ENCODE measurements around the gene ATP6AP1. TPM values are rescaled to one million over a fixed set of nuclear protein-coding genes. Genes with fewer than 3 reads are reported as not detected.

The ATP6AP1 gene
- total and polyA plus RNA-seq, 2 of the 13 experiments (the other 11 are each of a cell fraction or from before 2014, with no cell fraction given), result 56.7 to 110 TPM

DNA sequence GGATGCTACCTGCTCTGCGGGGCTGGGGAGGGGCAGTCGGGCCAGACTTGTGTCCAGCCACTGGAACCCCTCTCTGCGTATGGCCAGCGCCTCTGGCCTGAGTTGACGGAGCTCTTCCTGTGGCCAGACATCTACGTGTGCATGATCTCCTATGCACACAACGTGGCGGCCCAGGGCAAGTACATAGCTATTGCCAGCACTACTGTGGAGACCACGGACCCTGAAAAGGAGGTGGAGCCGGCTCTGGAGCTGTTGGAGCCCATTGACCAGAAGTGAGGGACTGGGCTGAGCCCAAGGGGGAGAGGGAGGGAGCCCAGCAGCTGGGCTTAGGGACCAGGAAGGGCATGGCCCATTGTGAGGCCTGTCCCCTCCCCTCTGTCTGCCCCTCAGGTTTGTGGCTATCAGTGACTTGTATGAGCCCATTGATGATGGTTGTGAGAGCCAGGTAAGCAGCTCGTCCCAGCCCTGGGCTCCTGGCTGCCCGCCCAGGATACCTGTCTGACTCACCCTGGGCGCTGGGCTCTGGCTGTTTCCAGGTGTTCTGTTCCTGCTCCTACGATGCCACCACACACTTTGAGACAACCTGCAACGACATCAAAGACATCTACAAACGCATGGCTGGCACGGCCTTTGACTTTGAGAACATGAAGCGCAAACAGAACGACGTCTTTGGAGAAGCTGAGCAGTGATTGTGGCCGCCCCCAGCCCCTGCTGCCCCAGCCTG is 13.7 kb downstream of the ATP6AP1 start:
- TF ChIP-seq, protein P1, sequence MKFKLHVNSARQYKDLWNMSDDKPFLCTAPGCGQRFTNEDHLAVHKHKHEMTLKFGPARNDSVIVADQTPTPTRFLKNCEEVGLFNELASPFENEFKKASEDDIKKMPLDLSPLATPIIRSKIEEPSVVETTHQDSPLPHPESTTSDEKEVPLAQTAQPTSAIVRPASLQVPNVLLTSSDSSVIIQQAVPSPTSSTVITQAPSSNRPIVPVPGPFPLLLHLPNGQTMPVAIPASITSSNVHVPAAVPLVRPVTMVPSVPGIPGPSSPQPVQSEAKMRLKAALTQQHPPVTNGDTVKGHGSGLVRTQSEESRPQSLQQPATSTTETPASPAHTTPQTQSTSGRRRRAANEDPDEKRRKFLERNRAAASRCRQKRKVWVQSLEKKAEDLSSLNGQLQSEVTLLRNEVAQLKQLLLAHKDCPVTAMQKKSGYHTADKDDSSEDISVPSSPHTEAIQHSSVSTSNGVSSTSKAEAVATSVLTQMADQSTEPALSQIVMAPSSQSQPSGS (CRISPR knock-in tag; IDR thresholded peaks at IDR 0.05), result no peak
- TF ChIP-seq, protein P2, sequence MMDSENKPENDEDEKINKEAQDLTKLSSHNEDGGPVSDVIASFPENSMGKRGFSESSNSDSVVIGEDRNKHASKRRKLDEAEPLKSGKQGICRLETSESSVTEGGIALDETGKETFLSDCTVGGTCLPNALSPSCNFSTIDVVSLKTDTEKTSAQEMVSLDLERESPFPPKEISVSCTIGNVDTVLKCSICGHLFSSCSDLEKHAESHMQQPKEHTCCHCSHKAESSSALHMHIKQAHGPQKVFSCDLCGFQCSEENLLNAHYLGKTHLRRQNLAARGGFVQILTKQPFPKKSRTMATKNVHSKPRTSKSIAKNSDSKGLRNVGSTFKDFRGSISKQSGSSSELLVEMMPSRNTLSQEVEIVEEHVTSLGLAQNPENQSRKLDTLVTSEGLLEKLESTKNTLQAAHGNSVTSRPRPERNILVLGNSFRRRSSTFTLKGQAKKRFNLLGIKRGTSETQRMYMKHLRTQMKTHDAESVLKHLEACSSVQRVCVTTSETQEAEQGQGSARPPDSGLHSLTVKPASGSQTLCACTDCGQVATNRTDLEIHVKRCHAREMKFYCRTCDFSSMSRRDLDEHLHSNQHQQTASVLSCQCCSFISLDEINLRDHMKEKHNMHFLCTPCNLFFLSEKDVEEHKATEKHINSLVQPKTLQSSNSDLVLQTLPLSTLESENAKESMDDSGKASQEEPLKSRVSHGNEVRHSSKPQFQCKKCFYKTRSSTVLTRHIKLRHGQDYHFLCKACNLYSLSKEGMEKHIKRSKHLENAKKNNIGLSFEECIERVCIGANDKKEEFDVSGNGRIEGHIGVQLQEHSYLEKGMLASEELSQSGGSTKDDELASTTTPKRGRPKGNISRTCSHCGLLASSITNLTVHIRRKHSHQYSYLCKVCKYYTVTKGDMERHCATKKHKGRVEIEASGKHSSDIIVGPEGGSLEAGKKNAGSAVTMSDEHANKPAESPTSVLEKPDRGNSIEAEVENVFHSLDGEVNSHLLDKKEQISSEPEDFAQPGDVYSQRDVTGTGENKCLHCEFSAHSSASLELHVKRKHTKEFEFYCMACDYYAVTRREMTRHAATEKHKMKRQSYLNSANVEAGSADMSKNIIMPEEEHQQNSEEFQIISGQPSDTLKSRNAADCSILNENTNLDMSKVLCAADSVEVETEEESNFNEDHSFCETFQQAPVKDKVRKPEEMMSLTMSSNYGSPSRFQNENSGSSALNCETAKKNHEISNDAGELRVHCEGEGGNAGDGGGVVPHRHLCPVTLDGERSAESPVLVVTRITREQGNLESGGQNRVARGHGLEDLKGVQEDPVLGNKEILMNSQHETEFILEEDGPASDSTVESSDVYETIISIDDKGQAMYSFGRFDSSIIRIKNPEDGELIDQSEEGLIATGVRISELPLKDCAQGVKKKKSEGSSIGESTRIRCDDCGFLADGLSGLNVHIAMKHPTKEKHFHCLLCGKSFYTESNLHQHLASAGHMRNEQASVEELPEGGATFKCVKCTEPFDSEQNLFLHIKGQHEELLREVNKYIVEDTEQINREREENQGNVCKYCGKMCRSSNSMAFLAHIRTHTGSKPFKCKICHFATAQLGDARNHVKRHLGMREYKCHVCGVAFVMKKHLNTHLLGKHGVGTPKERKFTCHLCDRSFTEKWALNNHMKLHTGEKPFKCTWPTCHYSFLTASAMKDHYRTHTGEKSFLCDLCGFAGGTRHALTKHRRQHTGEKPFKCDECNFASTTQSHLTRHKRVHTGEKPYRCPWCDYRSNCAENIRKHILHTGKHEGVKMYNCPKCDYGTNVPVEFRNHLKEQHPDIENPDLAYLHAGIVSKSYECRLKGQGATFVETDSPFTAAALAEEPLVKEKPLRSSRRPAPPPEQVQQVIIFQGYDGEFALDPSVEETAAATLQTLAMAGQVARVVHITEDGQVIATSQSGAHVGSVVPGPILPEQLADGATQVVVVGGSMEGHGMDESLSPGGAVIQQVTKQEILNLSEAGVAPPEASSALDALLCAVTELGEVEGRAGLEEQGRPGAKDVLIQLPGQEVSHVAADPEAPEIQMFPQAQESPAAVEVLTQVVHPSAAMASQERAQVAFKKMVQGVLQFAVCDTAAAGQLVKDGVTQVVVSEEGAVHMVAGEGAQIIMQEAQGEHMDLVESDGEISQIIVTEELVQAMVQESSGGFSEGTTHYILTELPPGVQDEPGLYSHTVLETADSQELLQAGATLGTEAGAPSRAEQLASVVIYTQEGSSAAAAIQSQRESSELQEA (CRISPR knock-in tag; IDR thresholded peaks at IDR 0.05; ENCODE audit: not compliant biosample characterization), result no peak
- TF ChIP-seq GATAD1 (CRISPR knock-in tag; IDR thresholded peaks at IDR 0.05), result no peak
- POLR2A ChIA-PET, result no interaction called here
- in situ Hi-C loops (cut with HindIII; ENCODE audit: extremely low pct_ligation_motif_present, low pct_unique_long_range_greater_than_20kb), result no loop called here

More for the DNA sequence above, 13.7 kb downstream of the ATP6AP1 start:
- H3K36me3 ChIP-seq (replicated peaks in 1 of 2; ENCODE audit: control insufficient read depth in 1 of 2, insufficient read depth in 2 of 2, low read length in 2 of 2), result peaks cover 0 to 2% of the 10 kb centered on the region in 2 experiments; a peak in 2 of 5 replicates
- H3K9ac ChIP-seq (ENCODE audit: insufficient read depth, low read depth, low read length), result no peak overlapping the region
- no peak overlapping the region for H3K27ac ChIP-seq (ENCODE audit: extremely low read length, insufficient read depth, low read length)
- H3K4me3 ChIP-seq (replicated peaks in 1 of 3; ENCODE audit: insufficient read depth in 1 of 3, low read depth in 2 of 3, low read length in 3 of 3), result no peak overlapping the region
- DNase-seq (ENCODE audit: low spot score) (no peak), FAIRE-seq (no peak), ATAC-seq (no peak)
- peaks cover 16% of the 10 kb centered on the region for H3K79me2 ChIP-seq (ENCODE audit: insufficient read depth, low read length)
- no peaks in the 10 kb centered on the region for H3K27me3 ChIP-seq (ENCODE audit: control insufficient read depth in 1 of 2, insufficient read depth in 2 of 2, low read length in 2 of 2)
- intact Hi-C loops (cut with micrococcal nuclease; ENCODE audit: unreplicated experiment), result no loop called here
- H3K4me2 ChIP-seq (ENCODE audit: low read depth, low read length), result no peak overlapping the region
- H4K20me1 ChIP-seq (ENCODE audit: insufficient read depth, low read length), result no peaks in the 10 kb centered on the region
- no CpG with 5 or more reads among the region's 21 CpGs for WGBS (ENCODE audit: low lambda C conversion rate)
- no peak overlapping the region for H2AFZ ChIP-seq (ENCODE audit: low read length)
- CTCF ChIA-PET (ENCODE audit: low intra/inter-chr PET ratio, low total read pairs), result no interaction called here
- BruUV-seq (replicated peaks), result TSS peak; percentile 36
- H3K4me1 ChIP-seq (ENCODE audit: insufficient read depth, low read length), result peaks cover 19% of the 10 kb centered on the region
- H3K9me3 ChIP-seq (ENCODE audit: low read length), result no peaks in the 10 kb centered on the region
